Vagina (tissue), 2 donors: Measurements from ENCODE around the gene HTRA2.

Experiments used
- CTCF ChIP-seq, 3 experiments: fragments of 450-650 bp in 2 of 3; fragments of 200-600 bp in 1 of 3; sonication (generic) in 1 of 3; IDR thresholded peaks; one replicate each; pipeline ENCODE4 v1.5.1; 2017 to 2019; ENCODE audit warnings: antibody characterized with exemption in 3 of 3, mild to moderate bottlenecking in 2 of 3, moderate library complexity in 2 of 3
- POLR2A ChIP-seq, 2 donors: fragments of 450-650 bp; IDR thresholded peaks; one replicate each; pipeline ENCODE4 v1.6.1; 2017; ENCODE audit warnings: antibody characterized with exemption in 2 of 2, mild to moderate bottlenecking in 2 of 2, moderate library complexity in 2 of 2
- POLR2AphosphoS5 ChIP-seq, 2 donors: sonication (generic); formaldehyde crosslinking; IDR thresholded peaks; one replicate each; pipeline ENCODE4 v1.9.0; 2017; ENCODE audit warnings: antibody characterized with exemption in 2 of 2, mild to moderate bottlenecking in 2 of 2, low read depth in 1 of 2; ENCODE audit not compliant: insufficient read depth in 1 of 2

GRCh38 chr2:74562126-74562775, 32.5 kb downstream of the HTRA2 start:
- TF ChIP-seq CTCF (IDR thresholded peaks at IDR 0.05) = no peak
- no peak for TF ChIP-seq POLR2AphosphoS5 (IDR thresholded peaks at IDR 0.05; ENCODE audit: insufficient read depth in 1 of 2, low read depth in 1 of 2)
- TF ChIP-seq POLR2A (IDR thresholded peaks at IDR 0.05) = no peak
